PFSK-1 (cell line): ENCODE data around the gene TDO2.

Source experiments
- FOXP2 ChIP-seq: optimal IDR thresholded peaks from 2 replicates; pipeline ENCODE3; 2011; ENCODE audit warnings: borderline replicate concordance, control low read depth, inconsistent platforms; ENCODE audit not compliant: insufficient read depth; ENCODE audit errors: extremely low read length, extremely low read depth
- POLR2AphosphoS5 ChIP-seq: IDR thresholded peaks from 2 replicates; pipeline ENCODE4 v1.6.1; 2012; ENCODE audit warnings: low read depth, mild to moderate bottlenecking, control low read depth, low read length, moderate library complexity
- SIN3A ChIP-seq: IDR thresholded peaks from 2 replicates; pipeline ENCODE4 v1.6.1; 2012; ENCODE audit warnings: mild to moderate bottlenecking, low read length, moderate library complexity, borderline replicate concordance; ENCODE audit not compliant: insufficient read depth
- TAF1 ChIP-seq: IDR thresholded peaks from 2 replicates; pipeline ENCODE4 v1.6.1; 2012; ENCODE audit warnings: low read length, control low read depth, borderline replicate concordance; ENCODE audit not compliant: insufficient read depth
- TF ChIP-seq, protein P1 (sequence below), 2 experiments: IDR thresholded peaks; 2 replicates each; pipeline versions ENCODE4 v1.6.1 to v1.8.0; 2011 to 2012; ENCODE audit warnings: low read depth in 2 of 2, low read length in 2 of 2, control low read depth in 1 of 2, inconsistent platforms in 1 of 2, mild to moderate bottlenecking in 1 of 2, moderate library complexity in 1 of 2; ENCODE audit not compliant: insufficient read depth in 1 of 2

Gene TDO2

GRCh38 chr4:155966171-155966570 lies 62.7 kb downstream of the TDO2 start:
- no peak for TF ChIP-seq SIN3A
- TF ChIP-seq POLR2AphosphoS5 = no peak
- TF ChIP-seq FOXP2 = no peak
- TF ChIP-seq, protein P1, sequence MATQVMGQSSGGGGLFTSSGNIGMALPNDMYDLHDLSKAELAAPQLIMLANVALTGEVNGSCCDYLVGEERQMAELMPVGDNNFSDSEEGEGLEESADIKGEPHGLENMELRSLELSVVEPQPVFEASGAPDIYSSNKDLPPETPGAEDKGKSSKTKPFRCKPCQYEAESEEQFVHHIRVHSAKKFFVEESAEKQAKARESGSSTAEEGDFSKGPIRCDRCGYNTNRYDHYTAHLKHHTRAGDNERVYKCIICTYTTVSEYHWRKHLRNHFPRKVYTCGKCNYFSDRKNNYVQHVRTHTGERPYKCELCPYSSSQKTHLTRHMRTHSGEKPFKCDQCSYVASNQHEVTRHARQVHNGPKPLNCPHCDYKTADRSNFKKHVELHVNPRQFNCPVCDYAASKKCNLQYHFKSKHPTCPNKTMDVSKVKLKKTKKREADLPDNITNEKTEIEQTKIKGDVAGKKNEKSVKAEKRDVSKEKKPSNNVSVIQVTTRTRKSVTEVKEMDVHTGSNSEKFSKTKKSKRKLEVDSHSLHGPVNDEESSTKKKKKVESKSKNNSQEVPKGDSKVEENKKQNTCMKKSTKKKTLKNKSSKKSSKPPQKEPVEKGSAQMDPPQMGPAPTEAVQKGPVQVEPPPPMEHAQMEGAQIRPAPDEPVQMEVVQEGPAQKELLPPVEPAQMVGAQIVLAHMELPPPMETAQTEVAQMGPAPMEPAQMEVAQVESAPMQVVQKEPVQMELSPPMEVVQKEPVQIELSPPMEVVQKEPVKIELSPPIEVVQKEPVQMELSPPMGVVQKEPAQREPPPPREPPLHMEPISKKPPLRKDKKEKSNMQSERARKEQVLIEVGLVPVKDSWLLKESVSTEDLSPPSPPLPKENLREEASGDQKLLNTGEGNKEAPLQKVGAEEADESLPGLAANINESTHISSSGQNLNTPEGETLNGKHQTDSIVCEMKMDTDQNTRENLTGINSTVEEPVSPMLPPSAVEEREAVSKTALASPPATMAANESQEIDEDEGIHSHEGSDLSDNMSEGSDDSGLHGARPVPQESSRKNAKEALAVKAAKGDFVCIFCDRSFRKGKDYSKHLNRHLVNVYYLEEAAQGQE (IDR thresholded peaks at IDR 0.05; ENCODE audit: insufficient read depth in 1 of 2, low read depth in 2 of 2, low read length in 2 of 2) = no peak
- no peak for TF ChIP-seq TAF1

- TF ChIP-seq POLR2AphosphoS5 (no peak), FOXP2 (no peak)
Observed at GRCh38 chr4:155966731-155967395, 63.4 kb downstream of the TDO2 start.
